K562 (cell line): ENCODE data around the gene ERAP2. TPM values are rescaled to one million over a fixed set of nuclear protein-coding genes. Genes with fewer than 3 reads are reported as not detected.

Experiments used
- EP400 ChIP-seq: fragments of 450-650 bp; IDR thresholded peaks from 2 replicates; pipeline ENCODE4 v1.6.1; 2017; ENCODE audit warnings: antibody characterized with exemption, mild to moderate bottlenecking, moderate library complexity
- GATAD2A ChIP-seq: fragments of 450-650 bp; IDR thresholded peaks from 2 replicates; pipeline ENCODE4 v1.6.1; 2017
- GTF2B ChIP-seq: IDR thresholded peaks from 2 replicates; pipeline ENCODE4 v1.6.1; 2011; ENCODE audit not compliant: insufficient read length; ENCODE audit errors: extremely low read depth
- MBD2 ChIP-seq: sonication (generic); IDR thresholded peaks from 2 replicates; pipeline ENCODE4 v1.6.1; 2016; ENCODE audit warnings: low read depth, borderline replicate concordance
- NBN ChIP-seq: fragments of 450-650 bp; IDR thresholded peaks from 2 replicates; pipeline ENCODE4 v1.6.1; 2016; ENCODE audit warnings: low read depth, mild to moderate bottlenecking
- NCOA1 ChIP-seq: fragments of 450-650 bp; IDR thresholded peaks from 2 replicates; pipeline ENCODE4 v1.6.1; 2016; ENCODE audit warnings: low read depth
- NCOR1 ChIP-seq: fragments of 450-650 bp; IDR thresholded peaks from 2 replicates; pipeline ENCODE4 v1.6.1; 2016; ENCODE audit warnings: mild to moderate bottlenecking, moderate library complexity
- NEUROD1 ChIP-seq: fragments of 150-350 bp; IDR thresholded peaks from 2 replicates; pipeline ENCODE4 v1.6.1; 2014; ENCODE audit warnings: borderline replicate concordance, low read length, low read depth; ENCODE audit not compliant: partially characterized antibody
- NR0B1 ChIP-seq: fragments of 450-650 bp; IDR thresholded peaks from one replicate; pipeline ENCODE4 v1.6.1; 2018; ENCODE audit warnings: mild to moderate bottlenecking, moderate library complexity; ENCODE audit not compliant: partially characterized antibody
- NR1H2 ChIP-seq: sonication (generic); formaldehyde crosslinking; IDR thresholded peaks from 2 replicates; pipeline ENCODE4 v1.4.0; 2020; ENCODE audit warnings: mild to moderate bottlenecking, missing genetic modification reagents
- NR2C2 ChIP-seq, 2 experiments: fragments of 200-800 bp in 1 of 2; sonication (Bioruptor generic) in 1 of 2; sonication (generic) in 1 of 2; formaldehyde crosslinking in 1 of 2; IDR thresholded peaks; 2 replicates each; pipeline versions ENCODE4 v1.6.1 to v1.8.0; 2016 to 2022; ENCODE audit warnings: mild to moderate bottlenecking in 1 of 2, missing compliant biosample characterization in 1 of 2, missing genetic modification characterization in 1 of 2, missing genetic modification reagents in 1 of 2
- NUFIP1 ChIP-seq: fragments of 450-650 bp; IDR thresholded peaks from 2 replicates; pipeline ENCODE4 v1.6.1; 2018; ENCODE audit not compliant: partially characterized antibody
- PHB ChIP-seq: fragments of 250-450 bp; sonication (Bioruptor Pico); IDR thresholded peaks from 2 replicates; pipeline ENCODE4 v1.5.0; 2021
- PHTF2 ChIP-seq: fragments of 250-450 bp; sonication (Bioruptor Pico); IDR thresholded peaks from 2 replicates; pipeline ENCODE4 v1.5.0; 2021; ENCODE audit warnings: mild to moderate bottlenecking
- SRSF1 ChIP-seq: fragments of 200-400 bp; formaldehyde crosslinking; IDR thresholded peaks from 2 replicates; pipeline ENCODE4 v1.6.1; 2017; ENCODE audit warnings: mild to moderate bottlenecking, low read depth, low read length, moderate library complexity
- WHSC1 ChIP-seq: IDR thresholded peaks from one replicate; pipeline ENCODE4 v1.6.1; 2012; ENCODE audit warnings: low read length, control low read depth, inconsistent platforms
- ZFP30 ChIP-seq: fragments of 250-450 bp; sonication (Bioruptor Pico); IDR thresholded peaks from 2 replicates; pipeline ENCODE4 v1.8.0; 2022; ENCODE audit warnings: moderate library complexity, mild to moderate bottlenecking, inconsistent platforms, borderline replicate concordance
- ZNF395 ChIP-seq: fragments of 200-800 bp; sonication (Bioruptor generic); IDR thresholded peaks from 2 replicates; pipeline ENCODE4 v1.6.1; 2017; ENCODE audit warnings: missing genetic modification characterization, missing compliant biosample characterization
- ZNF740 ChIP-seq, 3 experiments: fragments of 200-800 bp in 1 of 3; sonication (Bioruptor generic) in 1 of 3; sonication (generic) in 1 of 3; formaldehyde crosslinking in 1 of 3; IDR thresholded peaks; 2 replicates each; pipeline versions ENCODE4 v1.6.1 to v1.8.0; 2016 to 2022; ENCODE audit warnings: mild to moderate bottlenecking in 2 of 3, missing compliant biosample characterization in 2 of 3, missing genetic modification characterization in 2 of 3, missing genetic modification reagents in 1 of 3
- polyA plus RNA-seq, 8 experiments: library from polyadenylated mRNA; depleted of rRNA in 4 of 8; stranded (reverse) in 5 of 8; unstranded in 3 of 8; fragments of >200 nt; fragmentation: Nextera tagmentation in 2 of 8; fragmentation: Illumina TruSeq in 1 of 8; extraction: Ambion mirVana in 2 of 8; extraction: Trizol in 1 of 8; gene quantifications; 2 replicates each; pipeline versions ENCODE4 v1.2.1 to v1.2.3, GENCODE V29; 2011 to 2014; ENCODE audit warnings: inconsistent platforms in 1 of 8, missing spikeins in 1 of 8
- total RNA-seq, 7 experiments: library from RNA; depleted of rRNA in 6 of 7; stranded (reverse); fragments of >200 nt in 6 of 7; fragmentation: Illumina TruSeq in 2 of 7; extraction: Trizol in 2 of 7; gene quantifications; 2 replicates each; pipeline versions ENCODE4 v1.2.1 to v1.2.3, GENCODE V29; 2011 to 2021; ENCODE audit warnings: low replicate concordance in 1 of 7
- TF ChIP-seq, protein P1 (sequence below): fragments of 450-650 bp; formaldehyde crosslinking; IDR thresholded peaks from 2 replicates; pipeline ENCODE4 v1.4.0; 2020; ENCODE audit warnings: mild to moderate bottlenecking, moderate library complexity
- TF ChIP-seq, protein P2 (sequence below): fragments of 450-650 bp; IDR thresholded peaks from 2 replicates; pipeline ENCODE4 v1.6.1; 2018; ENCODE audit warnings: mild to moderate bottlenecking, low read depth; ENCODE audit not compliant: partially characterized antibody

ERAP2 gene
- total and polyA plus RNA-seq, 9 of the 15 experiments (the other 6 are each of a cell fraction or from before 2014, with no cell fraction given), result 0.93 to 4.0 (median 2.1) TPM

GRCh38 chr5:96876292-96876850 lies at the start of gene ERAP2 (continued):
- no peak for TF ChIP-seq NCOR1
- no peak for TF ChIP-seq NR1H2 (CRISPR knock-in tag)
- TF ChIP-seq PHTF2 (CRISPR knock-in tag), result no peak
- no peak for TF ChIP-seq ZFP30
- TF ChIP-seq, protein P1, sequence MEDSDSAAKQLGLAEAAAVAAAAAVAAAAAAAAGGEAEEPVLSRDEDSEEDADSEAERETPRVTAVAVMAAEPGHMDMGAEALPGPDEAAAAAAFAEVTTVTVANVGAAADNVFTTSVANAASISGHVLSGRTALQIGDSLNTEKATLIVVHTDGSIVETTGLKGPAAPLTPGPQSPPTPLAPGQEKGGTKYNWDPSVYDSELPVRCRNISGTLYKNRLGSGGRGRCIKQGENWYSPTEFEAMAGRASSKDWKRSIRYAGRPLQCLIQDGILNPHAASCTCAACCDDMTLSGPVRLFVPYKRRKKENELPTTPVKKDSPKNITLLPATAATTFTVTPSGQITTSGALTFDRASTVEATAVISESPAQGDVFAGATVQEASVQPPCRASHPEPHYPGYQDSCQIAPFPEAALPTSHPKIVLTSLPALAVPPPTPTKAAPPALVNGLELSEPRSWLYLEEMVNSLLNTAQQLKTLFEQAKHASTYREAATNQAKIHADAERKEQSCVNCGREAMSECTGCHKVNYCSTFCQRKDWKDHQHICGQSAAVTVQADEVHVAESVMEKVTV (CRISPR knock-in tag), result 0 out of 2 replicates have a peak, but pooled peaks have one; percentile 2
- peak; percentile 52 for TF ChIP-seq EP400
- no peak for TF ChIP-seq NUFIP1
- no peak for TF ChIP-seq NEUROD1
- TF ChIP-seq WHSC1, result no peak
- no peak for TF ChIP-seq PHB (CRISPR knock-in tag)
- TF ChIP-seq MBD2, result no peak
- no peak for TF ChIP-seq ZNF740 (CRISPR knock-in tag; IDR thresholded peaks at IDR 0.05)
- no peak for TF ChIP-seq ZNF740 (tag; IDR thresholded peaks at IDR 0.05)
- no peak for TF ChIP-seq SRSF1
- no peak for TF ChIP-seq NR0B1
- no peak for TF ChIP-seq ZNF395
- TF ChIP-seq NR2C2 (CRISPR knock-in tag; IDR thresholded peaks at IDR 0.05), result no peak
- TF ChIP-seq NR2C2 (tag; IDR thresholded peaks at IDR 0.05), result 0 out of 2 replicates have a peak, but pooled peaks have one; percentile 3
- no peak for TF ChIP-seq GATAD2A
- TF ChIP-seq, protein P2, sequence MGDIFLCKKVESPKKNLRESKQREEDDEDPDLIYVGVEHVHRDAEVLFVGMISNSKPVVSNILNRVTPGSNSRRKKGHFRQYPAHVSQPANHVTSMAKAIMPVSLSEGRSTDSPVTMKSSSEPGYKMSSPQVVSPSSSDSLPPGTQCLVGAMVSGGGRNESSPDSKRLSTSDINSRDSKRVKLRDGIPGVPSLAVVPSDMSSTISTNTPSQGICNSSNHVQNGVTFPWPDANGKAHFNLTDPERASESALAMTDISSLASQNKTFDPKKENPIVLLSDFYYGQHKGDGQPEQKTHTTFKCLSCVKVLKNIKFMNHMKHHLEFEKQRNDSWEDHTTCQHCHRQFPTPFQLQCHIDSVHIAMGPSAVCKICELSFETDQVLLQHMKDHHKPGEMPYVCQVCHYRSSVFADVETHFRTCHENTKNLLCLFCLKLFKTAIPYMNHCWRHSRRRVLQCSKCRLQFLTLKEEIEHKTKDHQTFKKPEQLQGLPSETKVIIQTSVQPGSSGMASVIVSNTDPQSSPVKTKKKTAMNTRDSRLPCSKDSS, result no peak
- TF ChIP-seq GTF2B, result no peak
- no peak for TF ChIP-seq NBN
- 0 out of 2 replicates have a peak, but pooled peaks have one; percentile 56 for TF ChIP-seq NCOA1
